Measurements from ENCODE around the gene TFPI2. TPM values are rescaled to one million over a fixed set of nuclear protein-coding genes. Genes with fewer than 3 reads are reported as not detected.

TFPI2 gene, protein sequence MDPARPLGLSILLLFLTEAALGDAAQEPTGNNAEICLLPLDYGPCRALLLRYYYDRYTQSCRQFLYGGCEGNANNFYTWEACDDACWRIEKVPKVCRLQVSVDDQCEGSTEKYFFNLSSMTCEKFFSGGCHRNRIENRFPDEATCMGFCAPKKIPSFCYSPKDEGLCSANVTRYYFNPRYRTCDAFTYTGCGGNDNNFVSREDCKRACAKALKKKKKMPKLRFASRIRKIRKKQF
- 15.0 and 126 TPM in 2 replicates for total RNA-seq

DNA sequence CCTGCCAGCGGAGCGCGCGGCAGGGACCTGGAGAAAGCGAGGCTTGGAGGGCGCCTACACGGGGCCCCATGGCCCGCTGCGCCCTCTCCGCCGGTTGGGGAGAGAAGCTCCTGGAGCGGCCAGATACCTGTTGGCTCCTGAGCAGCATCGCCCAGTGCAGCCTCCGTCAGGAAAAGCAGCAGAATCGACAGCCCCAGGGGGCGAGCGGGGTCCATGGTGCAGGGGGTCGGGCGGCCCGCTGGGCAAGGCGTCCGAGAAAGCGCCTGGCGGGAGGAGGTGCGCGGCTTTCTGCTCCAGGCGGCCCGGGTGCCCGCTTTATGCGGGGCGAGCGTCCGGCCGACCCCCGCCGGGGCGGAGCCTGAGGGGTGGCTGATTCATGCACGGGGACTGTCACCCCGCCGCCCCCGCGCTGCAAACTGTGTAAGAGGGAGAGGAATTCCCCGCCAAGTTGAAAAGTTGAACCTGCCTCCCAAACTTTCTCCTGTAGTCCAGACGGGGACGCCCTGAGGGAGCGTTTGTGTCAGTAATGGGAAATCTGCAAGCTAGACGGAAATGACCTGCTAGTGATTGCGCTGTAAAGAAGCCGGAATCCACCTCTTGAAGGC is at the start of gene TFPI2:
TFPI2 (minus strand) TSS at position 290 of the 605 bp plus-strand sequence; CDS start at position 215, 75 bp downstream.

DNA sequence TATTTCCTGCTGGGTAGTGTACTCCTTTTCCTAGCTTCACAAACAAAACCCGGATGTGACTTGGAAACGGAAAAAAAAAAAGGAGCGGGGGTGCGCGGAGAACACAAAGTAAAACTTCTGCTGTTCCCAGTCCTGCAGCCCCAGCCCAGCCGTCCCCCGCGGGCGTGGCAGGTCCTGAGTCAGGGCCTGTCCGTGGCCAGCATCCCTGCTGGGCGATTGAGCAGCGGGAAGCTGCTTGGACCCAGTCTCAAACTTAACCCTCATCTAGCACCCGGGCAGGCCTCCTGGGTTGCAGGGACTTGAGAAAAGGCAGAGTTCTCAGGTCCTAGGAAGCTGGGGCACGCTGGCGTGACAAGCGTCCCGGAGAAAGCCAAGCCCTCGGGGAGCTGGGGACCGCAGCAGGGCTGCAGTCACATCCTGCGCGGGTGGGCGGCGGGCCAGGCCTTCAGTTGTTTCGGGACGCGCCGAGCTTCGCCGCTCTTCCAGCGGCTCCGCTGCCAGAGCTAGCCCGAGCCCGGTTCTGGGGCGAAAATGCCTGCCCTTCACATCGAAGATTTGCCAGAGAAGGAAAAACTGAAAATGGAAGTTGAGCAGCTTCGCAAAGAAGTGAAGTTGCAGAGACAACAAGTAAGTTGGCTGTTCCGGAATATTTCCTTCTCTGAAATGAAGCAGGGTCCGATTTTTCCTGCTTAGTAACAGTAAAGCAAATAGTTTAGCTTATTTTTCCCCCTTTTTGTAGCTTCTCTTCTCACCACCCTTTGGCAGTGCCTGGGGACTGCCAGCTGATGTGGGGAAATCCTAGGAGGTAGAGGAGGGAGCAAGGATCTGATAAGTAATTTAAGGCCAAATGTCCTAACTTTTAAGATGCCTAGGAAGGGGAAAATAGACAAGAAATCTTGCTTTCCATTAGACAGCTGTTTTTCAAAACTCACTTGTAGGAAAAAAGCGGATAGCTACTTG is 31.3 kb upstream of the TFPI2 start, which contains the start of gene GNG11:
GNG11 (plus strand) TSS at position 129 of the 960 bp plus-strand sequence; CDS start at position 532, 403 bp downstream.

DNA sequence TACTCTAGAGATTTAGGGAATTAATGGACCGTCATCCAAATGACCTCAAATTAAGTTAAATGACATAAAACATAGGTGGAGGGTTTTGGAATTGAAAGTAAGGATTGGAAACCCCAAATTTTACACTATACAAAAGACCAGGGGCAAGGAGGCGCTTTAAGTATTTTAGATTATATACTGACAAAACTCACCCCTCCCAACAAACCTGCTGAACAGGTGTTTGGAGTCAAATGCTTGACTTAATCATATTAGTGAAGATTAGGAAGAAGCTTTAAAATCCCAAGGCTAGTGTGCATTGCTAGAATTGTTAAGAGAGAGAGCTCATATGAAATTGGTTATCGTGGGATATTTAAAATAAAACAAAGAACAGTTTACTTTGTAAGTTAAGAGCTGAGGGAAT is 15.7 kb upstream of the TFPI2 start, which contains the start of gene GNGT1:
GNGT1 (plus strand) TSS at position 301 of the 400 bp plus-strand sequence. CDS start 180 bp downstream, outside the sequence.

Other genes with a start within 250 kb of the TFPI2 start
- gene GNGT1, start 15.8 kb upstream of the TFPI2 start, total RNA-seq, result not detected in 2 replicates
- gene GNG11, start 31.0 kb upstream of the TFPI2 start, total RNA-seq, result 16.4 and 22.0 TPM in 2 replicates
- gene BET1, start 113.6 kb upstream of the TFPI2 start, total RNA-seq, result 16.6 and 18.7 TPM in 2 replicates

Measured in mesangial cell (primary cell).